GM23338 (cell line): ENCODE results near the gene CPB2. TPM values are rescaled to one million over a fixed set of nuclear protein-coding genes. Genes with fewer than 3 reads are reported as not detected.
A peak's percentile ranks its signal among the peaks of the same experiment; 100 is the strongest.

Experiments used
- ATAC-seq: fragments of 200-7000 bp; cut with Tn5 transposase; 3 replicates; pipeline ENCODE4 v1.9.1; 2020
- DNase-seq: peaks from one replicate; pipeline ENCODE4 v3.0.0-alpha.2; 2015; ENCODE audit warnings: low spot score
- H2AFZ ChIP-seq: fragments of 200-600 bp; sonication (generic); 2 replicates; pipeline ENCODE4 v1.8.0; 2016; ENCODE audit warnings: antibody characterized with exemption, mild to moderate bottlenecking, moderate library complexity
- H3F3A ChIP-seq: fragments of 200-600 bp; sonication (generic); replicated peaks from 2 replicates; pipeline ENCODE4 v1.8.0; 2017; ENCODE audit warnings: antibody characterized with exemption, mixed run types, low read depth
- H3K27ac ChIP-seq: fragments of 200-600 bp; sonication (generic); 2 replicates; pipeline ENCODE4 v1.6.1; 2016; ENCODE audit warnings: low read depth
- H3K27me3 ChIP-seq: fragments of 200-600 bp; sonication (generic); 2 replicates; pipeline ENCODE4 v1.8.0; 2016; ENCODE audit warnings: mild to moderate bottlenecking, mixed run types, moderate library complexity; ENCODE audit not compliant: insufficient read depth
- H3K36me3 ChIP-seq: fragments of 200-600 bp; sonication (generic); 2 replicates; pipeline ENCODE4 v1.8.0; 2016; ENCODE audit warnings: mild to moderate bottlenecking; ENCODE audit not compliant: insufficient read depth
- H3K4me1 ChIP-seq: fragments of 200-600 bp; sonication (generic); 2 replicates; pipeline ENCODE4 v1.8.0; 2016; ENCODE audit warnings: mild to moderate bottlenecking, moderate library complexity; ENCODE audit not compliant: insufficient read depth
- H3K4me2 ChIP-seq: fragments of 200-600 bp; sonication (generic); 2 replicates; pipeline ENCODE4 v1.7.1; 2017; ENCODE audit warnings: mixed run types
- H3K4me3 ChIP-seq: fragments of 200-600 bp; sonication (generic); 2 replicates; pipeline ENCODE4 v1.6.1; 2016; ENCODE audit warnings: mixed run types
- H3K79me2 ChIP-seq: fragments of 200-600 bp; sonication (generic); replicated peaks from 2 replicates; pipeline ENCODE4 v1.8.0; 2017; ENCODE audit warnings: mild to moderate bottlenecking; ENCODE audit not compliant: insufficient read depth
- H3K9me2 ChIP-seq: fragments of 200-600 bp; sonication (generic); 2 replicates; pipeline ENCODE4 v1.8.0; 2017; ENCODE audit not compliant: insufficient read depth
- H4K20me1 ChIP-seq: fragments of 200-600 bp; sonication (generic); replicated peaks from 2 replicates; pipeline ENCODE4 v1.8.0; 2017; ENCODE audit warnings: mild to moderate bottlenecking; ENCODE audit not compliant: insufficient read depth
- H3K27ac Mint-ChIP-seq: 2 replicates; pipeline ENCODE4 v1.8.0; 2020; ENCODE audit warnings: inconsistent platforms, mild to moderate bottlenecking, moderate library complexity, mixed read lengths
- H3K27me3 Mint-ChIP-seq: 3 replicates; pipeline ENCODE4 v1.8.0; 2022; ENCODE audit warnings: low read depth, mild to moderate bottlenecking, moderate library complexity, mixed read lengths, inconsistent platforms; ENCODE audit not compliant: insufficient read depth, poor library complexity
- H3K36me3 Mint-ChIP-seq: 3 replicates; pipeline ENCODE4 v1.8.0; 2021; ENCODE audit warnings: low read depth, mild to moderate bottlenecking, inconsistent platforms, moderate library complexity, mixed read lengths
- H3K4me1 Mint-ChIP-seq: 3 replicates; pipeline ENCODE4 v1.8.0; 2020; ENCODE audit warnings: mild to moderate bottlenecking, inconsistent platforms, mixed read lengths
- H3K4me3 Mint-ChIP-seq: 3 replicates; pipeline ENCODE4 v1.8.0; 2021; ENCODE audit warnings: moderate library complexity, mild to moderate bottlenecking, inconsistent platforms, mixed read lengths
- H3K9me3 Mint-ChIP-seq: 3 replicates; pipeline ENCODE4 v1.8.0; 2020; ENCODE audit warnings: moderate library complexity, mild to moderate bottlenecking, inconsistent platforms, mixed read lengths
- CREB1 ChIP-seq: fragments of 250-450 bp; sonication (Bioruptor Pico); IDR thresholded peaks from 2 replicates; pipeline ENCODE4 v1.5.0; 2020; ENCODE audit warnings: low read depth, mild to moderate bottlenecking, moderate library complexity
- CTCF ChIP-seq, 2 experiments: fragments of 200-600 bp in 1 of 2; sonication (generic) in 1 of 2; conservative IDR thresholded peaks; 2 replicates each; pipeline versions ENCODE4 v1.5.1 to v1.6.1; 2016 to 2017; ENCODE audit warnings: antibody characterized with exemption in 2 of 2, low read depth in 2 of 2, mild to moderate bottlenecking in 2 of 2, moderate library complexity in 1 of 2
- ETS1 ChIP-seq: IDR thresholded peaks from 2 replicates; pipeline ENCODE4 v1.6.1; 2016; ENCODE audit warnings: antibody characterized with exemption
- EZH2 ChIP-seq: fragments of 200-600 bp; sonication (generic); IDR thresholded peaks from one replicate; pipeline ENCODE4 v1.8.0; 2017; ENCODE audit warnings: antibody characterized with exemption, mild to moderate bottlenecking, low read depth; ENCODE audit not compliant: unreplicated experiment
- EZH2phosphoT487 ChIP-seq: fragments of 200-600 bp; sonication (generic); IDR thresholded peaks from one replicate; pipeline ENCODE4 v1.8.1; 2018; ENCODE audit warnings: antibody characterized with exemption; ENCODE audit not compliant: unreplicated experiment
- JUNB ChIP-seq: IDR thresholded peaks from one replicate; pipeline ENCODE4 v1.6.1; 2016; ENCODE audit warnings: antibody characterized with exemption; ENCODE audit not compliant: unreplicated experiment
- NANOG ChIP-seq: IDR thresholded peaks from 2 replicates; pipeline ENCODE4 v1.6.1; 2016; ENCODE audit warnings: antibody characterized with exemption, borderline replicate concordance
- POLR2AphosphoS5 ChIP-seq: IDR thresholded peaks from 2 replicates; pipeline ENCODE4 v1.6.1; 2016; ENCODE audit warnings: antibody characterized with exemption, low read depth
- REST ChIP-seq: IDR thresholded peaks from one replicate; pipeline ENCODE4 v1.6.1; 2018; ENCODE audit warnings: antibody characterized with exemption; ENCODE audit not compliant: unreplicated experiment
- STAT1 ChIP-seq: IDR thresholded peaks from one replicate; pipeline ENCODE4 v1.6.1; 2016; ENCODE audit warnings: antibody characterized with exemption; ENCODE audit not compliant: unreplicated experiment
- ZNF114 ChIP-seq: fragments of 250-450 bp; sonication (Bioruptor Pico); IDR thresholded peaks from 2 replicates; pipeline ENCODE4 v1.5.0; 2020; ENCODE audit warnings: mild to moderate bottlenecking, moderate library complexity
- ZNF331 ChIP-seq: fragments of 250-450 bp; sonication (Bioruptor Pico); IDR thresholded peaks from 2 replicates; pipeline ENCODE4 v1.5.0; 2020; ENCODE audit warnings: low read depth, mild to moderate bottlenecking, moderate library complexity
- ZNF462 ChIP-seq: fragments of 250-450 bp; sonication (Bioruptor Pico); IDR thresholded peaks from 2 replicates; pipeline ENCODE4 v1.5.0; 2020; ENCODE audit warnings: mild to moderate bottlenecking, moderate library complexity
- polyA plus RNA-seq: library from polyadenylated mRNA; unstranded; fragments of >200 nt; fragmentation: Nextera tagmentation; extraction: Ambion mirVana; gene quantifications from 2 replicates; pipeline ENCODE4 v1.2.1, GENCODE V29; 2016
- total RNA-seq: library from RNA; depleted of rRNA; stranded (reverse); fragments of >200 nt; shearing (Covaris generic); gene quantifications from 2 replicates; pipeline ENCODE4 v1.2.3, GENCODE V29; 2014

CPB2 gene
- total and polyA plus RNA-seq, 2 experiments from 2014 or later, result 0.47 TPM; not detected in 1

GRCh38 chr13:46129955-46130618, 25.3 kb upstream of the CPB2 start:
- Histone ChIP-seq H3K4me1 (no peaks in the 10 kb centered on the region), H3K36me3 (no peaks in the 10 kb centered on the region), H3K4me3 (no peak overlapping the region), H3K79me2 (no peaks in the 10 kb centered on the region), H3K4me2 (no peak overlapping the region), H3K9me2 (no peaks in the 10 kb centered on the region), H3F3A (no peaks in the 10 kb centered on the region), H2AFZ (0 out of 2 replicates have a peak overlapping the region, but pooled peaks have one; percentile 2), H4K20me1 (no peaks in the 10 kb centered on the region), H3K27ac (no peak overlapping the region), H3K27me3 (no peaks in the 10 kb centered on the region)
- Mint-ChIP-seq H3K4me1 (peaks cover 8% of the 10 kb centered on the region), H3K36me3 (no peaks in the 10 kb centered on the region), H3K4me3 (no peak overlapping the region), H3K27ac (no peak overlapping the region), H3K27me3 (peaks cover 4% of the 10 kb centered on the region), H3K9me3 (no peaks in the 10 kb centered on the region)
- no peak for ATAC-seq
- TF ChIP-seq ZNF114 (CRISPR knock-in tag) (no peak), STAT1 (no peak), ZNF462 (CRISPR knock-in tag) (no peak), ETS1 (no peak), ZNF331 (CRISPR knock-in tag) (no peak), EZH2 (no peak), POLR2AphosphoS5 (no peak), EZH2phosphoT487 (no peak), JUNB (no peak), CTCF (conservative IDR thresholded peaks at IDR 0.05; ENCODE audit: low read depth in 2 of 2) (no peak), REST (no peak), CREB1 (CRISPR knock-in tag) (no peak), NANOG (no peak)
- no peak for DNase-seq
